G401 (cell line): Measurements from ENCODE around the gene DDIT4. TPM values are rescaled to one million over a fixed set of nuclear protein-coding genes. Genes with fewer than 3 reads are reported as not detected.
A peak's percentile ranks its signal among the peaks of the same experiment; 100 is the strongest.
"Not testable (repeated sequence)": the region's sequence is repeated elsewhere in the genome, so short reads cannot be mapped to it uniquely, and the experiment has no call there.

ENCODE experiments used
- DNase-seq: peaks from one replicate; pipeline ENCODE4 v3.0.0-alpha.2; 2015; ENCODE audit warnings: low spot score
- in situ Hi-C: cut with HindIII; loops from 2 replicates; pipeline ENCODE4 v1.10.0; 2016; ENCODE audit warnings: low sequenced_read_pairs, mixed read lengths
- total RNA-seq: library from RNA; depleted of rRNA; stranded (reverse); fragments of >200 nt; shearing (Covaris generic); gene quantifications from 2 replicates; pipeline ENCODE4 v1.2.3, GENCODE V29; 2014

The DDIT4 gene
- total RNA-seq, 1 experiment from 2014 or later, result 192 TPM

GRCh38 chr10:72265508-72265907 lies 8.2 kb upstream of the DDIT4 start:
- DNase-seq, result no peak
- in situ Hi-C loops, result no loop called here

DNA sequence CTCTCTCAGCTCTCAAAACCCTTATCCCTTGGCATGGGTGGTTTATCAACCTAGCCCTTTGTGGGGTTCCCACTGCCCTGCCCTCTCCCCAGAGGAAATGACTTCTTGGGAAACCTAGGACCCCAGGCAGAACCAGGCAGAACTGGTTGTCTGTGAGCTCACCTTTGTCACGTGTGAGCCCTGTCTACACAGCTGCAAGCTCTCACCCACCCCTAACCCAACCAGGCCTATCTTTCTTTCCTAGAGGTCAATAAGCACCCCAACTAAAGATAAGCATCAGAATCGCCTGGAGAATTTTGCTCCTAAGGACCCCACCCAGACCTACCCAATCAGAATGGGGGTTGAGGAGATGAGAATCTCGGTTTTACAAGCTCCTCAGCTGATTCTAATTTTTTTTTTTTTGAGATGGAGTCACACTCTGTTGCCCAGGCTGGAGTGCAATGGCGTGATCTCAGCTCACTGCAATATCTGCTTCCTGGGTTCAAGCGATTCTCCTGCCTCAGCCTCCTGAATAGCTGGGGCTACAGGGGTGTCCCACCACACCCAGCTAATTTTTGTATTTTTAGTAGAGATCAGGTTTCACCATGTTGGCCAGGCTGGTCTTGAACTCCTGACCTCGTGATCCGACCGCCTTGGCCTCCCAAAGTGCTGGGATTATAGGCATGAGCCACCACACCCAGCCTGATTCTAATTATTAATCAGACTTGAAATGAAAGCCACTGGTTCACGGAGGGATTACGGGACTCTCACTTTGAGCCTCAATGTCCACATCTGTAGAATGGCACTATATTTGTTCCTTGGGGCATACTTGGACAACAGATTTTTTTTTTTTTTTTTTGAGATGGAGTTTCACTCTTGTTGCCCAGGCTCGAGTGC lies 7.5 kb upstream of the DDIT4 start:
- in situ Hi-C loops, result no loop called here
- no peak for DNase-seq

DNA sequence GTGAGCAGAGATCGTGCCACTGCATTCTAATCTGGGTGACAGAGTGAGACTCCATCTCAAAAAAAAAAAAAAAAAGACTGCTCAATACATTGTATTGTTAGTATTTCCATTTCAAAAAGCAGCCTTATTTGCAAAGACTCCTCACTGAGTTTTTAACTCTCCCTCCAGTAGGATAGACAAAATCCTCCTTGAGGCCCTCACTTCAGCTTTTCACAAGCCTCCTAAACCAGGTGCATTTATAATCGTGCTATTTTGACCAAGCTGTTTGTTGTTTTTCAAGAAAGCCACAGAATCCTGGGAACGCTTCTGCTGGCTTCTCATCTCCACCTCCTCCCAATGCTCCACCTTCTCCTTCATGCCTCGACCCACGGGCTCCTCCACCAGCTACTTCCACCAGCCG lies 6.3 kb upstream of the DDIT4 start:
- no peak for DNase-seq
- in situ Hi-C loops, result no loop called here

GRCh38 chr10:72267819-72268399 lies 5.8 kb upstream of the DDIT4 start:
- DNase-seq, result no peak
- in situ Hi-C loops, result no loop called here

GRCh38 chr10:72268475-72269200 lies 5.1 kb upstream of the DDIT4 start:
- in situ Hi-C loops, DNase-seq: not testable (repeated sequence)

GRCh38 chr10:72270607-72271281 lies 3.0 kb upstream of the DDIT4 start:
- DNase-seq, result no peak
- in situ Hi-C loops, result no loop called here

GRCh38 chr10:72272689-72273409 lies 875 bp upstream of the DDIT4 start:
- peak; percentile 95 for DNase-seq
- in situ Hi-C loops, result no loop called here

DNA sequence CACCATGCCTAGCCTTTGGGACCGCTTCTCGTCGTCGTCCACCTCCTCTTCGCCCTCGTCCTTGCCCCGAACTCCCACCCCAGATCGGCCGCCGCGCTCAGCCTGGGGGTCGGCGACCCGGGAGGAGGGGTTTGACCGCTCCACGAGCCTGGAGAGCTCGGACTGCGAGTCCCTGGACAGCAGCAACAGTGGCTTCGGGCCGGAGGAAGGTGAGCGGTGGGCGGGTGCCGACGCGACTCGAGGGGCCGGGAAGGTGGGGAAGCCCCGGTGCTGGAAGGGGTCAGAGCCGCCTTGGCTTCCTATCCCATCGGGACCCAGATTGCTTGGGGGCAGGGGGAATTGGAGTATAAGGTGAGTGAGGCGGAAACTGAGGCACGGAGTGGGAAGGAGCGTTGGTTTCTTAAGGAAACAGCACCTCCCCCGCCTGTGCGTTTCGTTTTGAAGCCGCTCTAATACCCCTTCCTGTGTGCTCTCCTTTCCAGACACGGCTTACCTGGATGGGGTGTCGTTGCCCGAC lies 547 bp downstream of the DDIT4 start:
- DNase-seq, result no peak
- in situ Hi-C loops, result no loop called here

DNA sequence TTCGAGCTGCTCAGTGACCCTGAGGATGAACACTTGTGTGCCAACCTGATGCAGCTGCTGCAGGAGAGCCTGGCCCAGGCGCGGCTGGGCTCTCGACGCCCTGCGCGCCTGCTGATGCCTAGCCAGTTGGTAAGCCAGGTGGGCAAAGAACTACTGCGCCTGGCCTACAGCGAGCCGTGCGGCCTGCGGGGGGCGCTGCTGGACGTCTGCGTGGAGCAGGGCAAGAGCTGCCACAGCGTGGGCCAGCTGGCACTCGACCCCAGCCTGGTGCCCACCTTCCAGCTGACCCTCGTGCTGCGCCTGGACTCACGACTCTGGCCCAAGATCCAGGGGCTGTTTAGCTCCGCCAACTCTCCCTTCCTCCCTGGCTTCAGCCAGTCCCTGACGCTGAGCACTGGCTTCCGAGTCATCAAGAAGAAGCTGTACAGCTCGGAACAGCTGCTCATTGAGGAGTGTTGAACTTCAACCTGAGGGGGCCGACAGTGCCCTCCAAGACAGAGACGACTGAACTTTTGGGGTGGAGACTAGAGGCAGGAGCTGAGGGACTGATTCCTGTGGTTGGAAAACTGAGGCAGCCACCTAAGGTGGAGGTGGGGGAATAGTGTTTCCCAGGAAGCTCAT lies 1.1 kb downstream of the DDIT4 start:
- DNase-seq, result peak; percentile 70
- in situ Hi-C loops, result loop anchor here (5.0 kb wide), 1 partner anchor 37 kb away; no protein-coding TSS in a partner anchor

- in situ Hi-C loops, result loop anchor here (5.0 kb wide), 1 partner anchor 37 kb away; no protein-coding TSS in a partner anchor
- DNase-seq, result no peak
These were observed 1.8 kb downstream of the DDIT4 start for GRCh38 chr10:72275351-72276012.

GRCh38 chr10:72276013-72276387 lies 2.3 kb downstream of the DDIT4 start:
- peak; percentile 60 for DNase-seq
- in situ Hi-C loops, result loop anchor here (5.0 kb wide), 1 partner anchor 36 kb away; no protein-coding TSS in a partner anchor

GRCh38 chr10:72276421-72277339 lies 3.0 kb downstream of the DDIT4 start:
- DNase-seq, result no peak
- in situ Hi-C loops, result loop anchor here (5.0 kb wide), 1 partner anchor 36 kb away; no protein-coding TSS in a partner anchor

DNA sequence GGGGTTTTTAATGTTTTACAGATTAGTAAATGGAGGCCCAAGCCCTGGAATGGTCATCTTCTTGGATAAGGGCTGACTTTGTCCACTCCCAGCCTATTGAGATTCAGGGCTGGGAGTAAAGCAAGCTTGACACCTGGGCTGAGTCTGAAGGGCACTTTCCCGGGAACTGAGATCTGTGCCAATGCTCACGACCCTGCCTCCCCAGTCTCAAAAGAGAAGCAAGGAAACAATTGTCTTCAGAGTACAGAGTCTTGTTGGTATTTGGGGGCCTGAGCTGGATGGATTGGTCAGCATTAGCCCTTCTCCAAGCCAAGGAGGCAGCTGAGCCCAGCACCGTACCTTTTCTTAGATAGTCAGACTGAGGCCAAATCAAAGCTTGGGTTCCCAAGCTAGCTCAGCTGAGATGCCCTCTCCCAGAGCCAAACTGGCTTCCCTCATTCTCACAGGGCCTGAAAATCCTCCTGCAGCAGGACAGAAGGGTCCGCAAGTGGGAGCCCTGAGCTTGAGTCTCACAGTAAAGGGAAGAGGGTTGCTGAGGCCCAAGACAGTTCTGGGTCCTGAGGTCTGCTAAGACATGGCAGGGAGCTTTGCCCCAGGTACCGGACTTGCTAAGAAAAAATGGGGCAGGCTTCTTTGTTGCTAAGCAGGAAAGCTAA lies 3.7 kb downstream of the DDIT4 start:
- DNase-seq, result no peak
- in situ Hi-C loops, result loop anchor here (5.0 kb wide), 1 partner anchor 35 kb away; no protein-coding TSS in a partner anchor

GRCh38 chr10:72277996-72278667 lies 4.4 kb downstream of the DDIT4 start:
- DNase-seq, result no peak
- in situ Hi-C loops, result loop anchor here (5.0 kb wide), 1 partner anchor 34 kb away; no protein-coding TSS in a partner anchor

DNA sequence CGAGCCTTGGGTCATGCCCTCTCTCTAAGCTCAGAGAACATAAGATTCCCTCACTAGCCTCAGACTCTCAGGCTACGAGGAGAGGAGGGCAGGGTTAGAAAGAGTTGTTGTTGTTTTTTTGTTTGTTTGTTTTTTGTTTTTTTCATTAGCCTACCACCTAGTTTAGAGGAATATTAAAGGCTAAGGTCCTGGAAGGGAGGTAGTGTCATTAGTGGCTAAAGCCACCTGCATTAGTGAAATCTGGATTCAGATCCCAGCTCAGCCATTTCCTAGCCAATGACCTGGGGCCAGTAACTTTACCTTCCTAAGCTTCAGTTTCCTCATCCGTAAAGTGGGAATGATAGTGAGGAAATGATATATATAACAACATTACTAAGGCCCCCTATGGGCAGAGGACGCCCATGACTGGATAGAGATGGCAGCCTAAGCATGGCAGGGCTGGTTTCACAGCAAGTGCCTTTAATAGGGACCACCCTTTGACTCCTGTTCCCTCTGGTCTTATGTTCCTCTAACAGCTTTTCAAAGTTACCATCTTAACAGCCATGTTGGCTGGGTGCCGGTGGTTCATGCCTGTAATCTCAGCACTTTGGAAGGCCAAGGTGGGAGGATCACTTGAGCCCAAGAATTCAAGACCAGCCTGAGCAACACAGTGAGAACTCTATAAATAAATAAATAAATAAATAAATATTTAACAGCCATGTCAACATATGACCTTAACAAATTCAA lies 5.1 kb downstream of the DDIT4 start:
- in situ Hi-C loops, result loop anchor here (5.0 kb wide), 1 partner anchor 33 kb away; no protein-coding TSS in a partner anchor
- DNase-seq, result no peak
